Breast epithelium (tissue), 3 donors: ENCODE results near the gene TPRG1.

Experiments used
- CTCF ChIP-seq, 3 donors: fragments of 450-650 bp; IDR thresholded peaks; one replicate each; pipeline ENCODE4 v1.5.1; 2016 to 2017; ENCODE audit warnings: antibody characterized with exemption in 3 of 3, mild to moderate bottlenecking in 3 of 3, moderate library complexity in 3 of 3
- POLR2AphosphoS5 ChIP-seq, 3 donors: sonication (generic); formaldehyde crosslinking; IDR thresholded peaks; one replicate each; pipeline ENCODE4 v1.6.1; 2017; ENCODE audit warnings: antibody characterized with exemption in 3 of 3

- no peak for TF ChIP-seq CTCF (IDR thresholded peaks at IDR 0.05)
- TF ChIP-seq POLR2AphosphoS5 (IDR thresholded peaks at IDR 0.05): no peak
These were observed 4.6 kb upstream of the TPRG1 start for GRCh38 chr3:189167027-189167766.
